ENCODE data around the gene KDM2B. TPM values are rescaled to one million over a fixed set of nuclear protein-coding genes. Genes with fewer than 3 reads are reported as not detected.

KDM2B gene
- total and polyA plus RNA-seq, 10 of the 15 experiments (the other 5 are each of a cell fraction or from before 2014, with no cell fraction given), result 13.6 to 124 (median 40.4) TPM

- Histone ChIP-seq H3K36me3 (ENCODE audit: control insufficient read depth in 2 of 2, insufficient read depth in 2 of 2, low read length in 1 of 2) (no peaks in the 10 kb centered on the region; a peak in 1 of 4 replicates), H3K4me3 (no peak overlapping the region), H2AFZ (ENCODE audit: control insufficient read depth, low read depth, low read length) (no peak overlapping the region), H3K79me2 (ENCODE audit: control insufficient read depth, insufficient read depth, low read length) (no peaks in the 10 kb centered on the region), H3K27ac (ENCODE audit: control insufficient read depth, insufficient read depth) (no peak overlapping the region), H3K9ac (ENCODE audit: control insufficient read depth, insufficient read depth, low read length) (no peak overlapping the region), H3K4me2 (ENCODE audit: control insufficient read depth, insufficient read depth) (no peak overlapping the region), H3K27me3 (replicated peaks in 1 of 2; ENCODE audit: control insufficient read depth in 2 of 2, insufficient read depth in 2 of 2, low read length in 1 of 2) (no peaks in the 10 kb centered on the region), H4K20me1 (ENCODE audit: control insufficient read depth, insufficient read depth) (no peaks in the 10 kb centered on the region), H3K9me3 (replicated peaks; ENCODE audit: control insufficient read depth, insufficient read depth, low read length) (no peaks in the 10 kb centered on the region), H3K4me1 (ENCODE audit: control insufficient read depth, insufficient read depth, low read length) (no peaks in the 10 kb centered on the region)
- WGBS (ENCODE audit: insufficient coverage, insufficient replicate concordance, low lambda C conversion rate, missing lambda C conversion rate), result 80% methylated on average over 9 of the region's 9 CpGs
- no peak for TF ChIP-seq ZNF592 (IDR thresholded peaks at IDR 0.05)
- TF ChIP-seq NR2C2 (IDR thresholded peaks at IDR 0.05; ENCODE audit: borderline replicate concordance, control insufficient read depth, insufficient read length, low read depth), result no peak
- TF ChIP-seq IRF5 (IDR thresholded peaks at IDR 0.05; ENCODE audit: borderline replicate concordance), result no peak
- no peak for TF ChIP-seq SIX5 (IDR thresholded peaks at IDR 0.05; ENCODE audit: low read depth, low read length, severe bottlenecking)
- TF ChIP-seq CHD1 (IDR thresholded peaks at IDR 0.05; ENCODE audit: low read depth, low read length), result no peak
- TF ChIP-seq RB1 (IDR thresholded peaks at IDR 0.05; ENCODE audit: borderline replicate concordance), result no peak
- TF ChIP-seq ATF2 (IDR thresholded peaks at IDR 0.05; ENCODE audit: low read length), result no peak
- no peak for TF ChIP-seq MYC (IDR thresholded peaks at IDR 0.05; ENCODE audit: insufficient read depth, insufficient read length, insufficient replicate concordance, low read length, severe bottlenecking)
- TF ChIP-seq GATAD2B (conservative IDR thresholded peaks at IDR 0.05; ENCODE audit: low read depth), result no peak
- no peak for TF ChIP-seq CREB1 (IDR thresholded peaks at IDR 0.05; ENCODE audit: low read depth)
- no peak for TF ChIP-seq NFYB (IDR thresholded peaks at IDR 0.05; ENCODE audit: insufficient read depth, low read depth, low read length)
- TF ChIP-seq EZH2 (IDR thresholded peaks at IDR 0.05; ENCODE audit: borderline replicate concordance, control insufficient read depth, low read depth, low read length), result no peak
- TF ChIP-seq SREBF2 (IDR thresholded peaks at IDR 0.05; ENCODE audit: low read length), result no peak
- no peak for TF ChIP-seq NFXL1 (IDR thresholded peaks at IDR 0.05; ENCODE audit: borderline replicate concordance)
- no TSS peak for BruUV-seq (replicated peaks)
- POLR2A ChIA-PET, result interaction anchor here (1.0 kb wide), 1 partner anchor 9 kb away, joined by 3 read pairs; no protein-coding TSS in a partner anchor
- in situ Hi-C loops (cut with MboI), result no loop called here
- intact Hi-C loops (cut with micrococcal nuclease; ENCODE audit: unreplicated experiment), result no loop called here
- RAD21 ChIA-PET (ENCODE audit: unreplicated experiment), result no interaction called here
- FAIRE-seq (no peak), ATAC-seq (no peak), DNase-seq (ENCODE audit: low read depth, low spot score) (no peak)
- CTCF ChIA-PET, result interaction anchor here (0.6 to 1.3 kb wide), 3 partner anchors 10 to 29 kb away, joined by 3 read pairs; no protein-coding TSS in a partner anchor
- SMC1A ChIA-PET (ENCODE audit: uncharacterized antibody, unreplicated experiment), result interaction anchor here (0.7 kb wide), 1 partner anchor 8 kb away, joined by 3 read pairs; no protein-coding TSS in a partner anchor
These were observed 8.9 kb downstream of the KDM2B start for GRCh38 chr12:121571920-121572319.

Measured in GM12878 (cell line).